GM21360 (cell line): ENCODE measurements around the gene AMIGO2.

Experiments
- ATAC-seq: cut with Tn5 transposase; IDR thresholded peaks from one replicate; pipeline ENCODE4 v1.9.1; 2021; ENCODE audit warnings: mild to moderate bottlenecking, moderate library complexity; ENCODE audit not compliant: unreplicated experiment

AMIGO2 gene

GRCh38 chr12:47038270-47038748 is 41.5 kb downstream of the AMIGO2 start:
- ATAC-seq: no peak

GRCh38 chr12:47035484-47035883 is 44.3 kb downstream of the AMIGO2 start:
- ATAC-seq: no peak

- ATAC-seq: no peak
Measured at GRCh38 chr12:47034661-47035060, 45.1 kb downstream of the AMIGO2 start.

- no peak for ATAC-seq
Measured at GRCh38 chr12:47033789-47034555, 45.8 kb downstream of the AMIGO2 start.

- ATAC-seq: no peak
Measured at GRCh38 chr12:47033081-47033480, 46.7 kb downstream of the AMIGO2 start.

GRCh38 chr12:47032644-47033043 is 47.1 kb downstream of the AMIGO2 start:
- ATAC-seq: no peak

GRCh38 chr12:47029903-47030302 is 49.9 kb downstream of the AMIGO2 start:
- ATAC-seq: no peak

- no peak for ATAC-seq
Measured at GRCh38 chr12:47028981-47029708, 50.6 kb downstream of the AMIGO2 start.

GRCh38 chr12:47028186-47028585 is 51.6 kb downstream of the AMIGO2 start:
- ATAC-seq: no peak
